NCI-H69 (cell line): ENCODE data around the gene TNFAIP8.
"Not testable (repeated sequence)": the region's sequence is repeated elsewhere in the genome, so short reads cannot be mapped to it uniquely, and the experiment has no call there.

ENCODE experiments used
- DNase-seq: peaks from one replicate; lab custom pipeline; 2025; lab: John Stamatoyannopoulos, UW

TNFAIP8 gene

DNA sequence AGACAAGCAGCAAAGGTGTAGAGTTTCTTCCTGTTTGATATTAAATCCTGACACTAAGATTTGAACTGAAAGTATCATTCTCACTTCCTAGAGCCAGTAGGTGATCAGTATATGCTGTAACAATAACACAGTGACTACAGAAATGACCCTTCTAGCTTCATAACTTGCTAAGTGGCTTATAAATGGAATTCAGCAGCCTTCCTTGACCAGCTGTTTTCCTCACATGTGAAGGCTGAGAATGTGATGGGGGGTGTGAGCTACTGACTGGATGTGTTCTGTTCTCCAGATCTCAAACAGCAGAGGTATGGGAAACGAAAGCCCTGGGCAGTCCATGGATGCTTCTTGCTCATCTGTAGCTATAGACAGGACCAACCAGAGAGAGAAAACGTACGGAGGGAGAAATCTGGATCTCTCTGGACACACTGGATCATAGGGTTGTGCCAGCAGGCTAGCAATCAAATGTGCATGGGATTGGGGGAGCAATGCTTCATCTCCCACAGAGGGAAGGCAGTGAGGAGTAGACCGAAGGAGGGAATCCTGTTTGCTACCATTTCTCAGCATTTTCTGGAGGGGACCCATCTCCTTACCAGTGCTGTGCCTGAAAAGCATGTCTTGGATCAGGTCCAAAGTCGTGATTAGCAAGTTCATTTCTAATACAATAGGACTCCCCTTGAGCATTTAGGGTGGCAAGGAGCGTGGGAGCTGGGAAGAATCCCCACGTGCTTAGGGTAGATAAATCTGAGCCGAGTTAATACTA, 39.4 kb downstream of the TNFAIP8 start:
- DNase-seq, result no peak

DNA sequence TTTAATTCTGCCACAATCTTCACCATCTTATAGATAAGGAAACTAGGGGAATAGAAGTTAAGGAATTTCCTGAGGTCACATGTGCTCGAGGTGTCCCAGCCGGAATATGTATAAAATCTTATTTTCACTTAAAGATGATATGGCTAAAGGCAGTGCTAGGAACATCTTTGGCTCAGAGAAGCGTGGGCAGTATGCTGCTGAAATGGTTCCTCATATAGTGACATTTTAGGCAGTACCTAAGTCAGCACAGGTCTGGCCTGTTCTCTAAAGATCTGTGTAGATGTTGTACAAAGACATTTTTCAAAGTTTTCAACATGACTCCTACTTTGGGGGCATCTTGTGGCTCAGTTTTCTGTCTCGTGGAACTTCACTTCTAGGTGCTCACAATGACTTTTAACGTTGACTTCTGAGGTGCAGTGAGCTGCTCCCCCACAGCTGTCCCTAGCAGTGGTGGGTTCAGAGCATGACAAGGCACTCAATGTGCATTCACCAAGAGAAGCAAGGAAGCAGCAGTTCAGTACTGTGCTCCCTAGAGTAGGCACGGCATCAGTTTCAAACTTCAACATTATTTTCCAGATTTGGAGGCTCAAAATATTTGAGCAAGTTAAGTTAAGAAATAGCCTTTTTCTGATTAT, 40.3 kb downstream of the TNFAIP8 start:
- DNase-seq, result no peak

DNA sequence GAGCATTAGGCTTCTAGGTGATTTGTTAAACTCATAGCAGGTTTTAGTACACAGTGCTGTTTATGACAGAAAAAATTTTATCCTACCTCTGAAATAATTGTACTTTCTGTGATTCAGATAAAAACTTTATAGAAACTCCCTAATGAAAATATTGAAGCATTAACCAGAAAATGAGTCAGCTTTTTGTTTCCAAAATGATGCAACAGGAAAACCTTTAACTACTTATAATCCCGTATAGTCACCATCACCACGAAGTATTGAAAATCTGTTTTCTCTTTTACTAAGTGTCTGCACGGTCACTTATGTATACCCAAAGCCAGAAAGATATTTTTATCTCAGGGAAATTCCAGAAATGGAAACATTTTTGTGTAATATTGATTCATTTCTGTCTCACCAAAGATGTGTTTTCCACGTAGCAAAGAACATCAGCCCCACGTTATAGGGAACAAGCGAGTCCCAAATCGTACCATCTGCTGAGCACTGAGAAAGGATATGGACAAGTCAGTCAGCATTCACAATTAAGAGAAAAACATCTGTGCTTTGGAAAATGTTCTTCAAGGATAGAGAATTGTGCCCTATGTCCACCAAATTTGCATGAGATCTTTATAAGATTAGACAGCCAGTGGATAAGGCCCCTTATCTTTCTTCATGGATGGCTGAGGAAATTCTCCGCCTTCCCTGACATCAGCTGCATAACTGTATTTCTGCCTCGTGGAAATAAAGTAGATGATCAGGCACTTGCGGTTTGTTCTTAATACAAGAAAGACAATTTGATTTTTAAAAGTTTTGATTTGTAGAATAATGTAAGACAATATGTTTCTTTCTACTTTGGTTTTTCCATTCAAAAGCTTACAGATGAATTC, 41.9 kb downstream of the TNFAIP8 start:
- DNase-seq, result no peak

DNA sequence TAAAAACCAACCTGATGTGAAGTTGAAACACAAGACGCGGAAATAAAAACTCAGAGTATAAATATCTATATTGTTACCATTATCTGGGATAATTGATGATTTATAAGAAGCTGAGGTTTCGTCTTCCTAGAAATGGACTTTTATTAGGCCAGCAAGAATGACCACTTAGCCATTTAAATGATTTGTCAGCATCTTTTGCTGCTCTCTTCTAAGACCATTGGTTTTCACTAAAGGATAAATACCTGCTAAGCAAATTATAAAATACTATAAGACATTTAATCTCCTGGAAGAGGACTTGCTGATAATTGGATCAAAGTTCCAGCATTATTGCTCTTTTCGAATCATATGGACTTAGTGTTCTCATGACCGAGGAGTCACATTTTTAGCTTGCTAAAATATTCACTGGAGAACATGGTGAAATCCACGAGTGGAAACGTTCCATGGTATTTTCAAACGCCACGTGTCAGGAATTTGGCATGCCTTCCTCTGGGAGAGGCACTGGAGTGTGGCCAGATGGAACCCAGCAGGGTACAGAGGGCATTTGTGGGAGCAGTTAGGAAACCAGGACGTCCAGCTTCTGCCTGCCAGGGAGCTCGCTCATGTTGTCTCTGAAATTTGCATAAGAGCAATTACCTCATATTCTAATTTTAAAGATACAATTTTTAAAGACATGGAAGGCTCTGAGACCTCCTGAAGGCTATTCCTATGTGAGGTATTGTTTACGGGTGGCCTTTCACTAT, 43.1 kb downstream of the TNFAIP8 start:
- DNase-seq, result peak; percentile 74

DNA sequence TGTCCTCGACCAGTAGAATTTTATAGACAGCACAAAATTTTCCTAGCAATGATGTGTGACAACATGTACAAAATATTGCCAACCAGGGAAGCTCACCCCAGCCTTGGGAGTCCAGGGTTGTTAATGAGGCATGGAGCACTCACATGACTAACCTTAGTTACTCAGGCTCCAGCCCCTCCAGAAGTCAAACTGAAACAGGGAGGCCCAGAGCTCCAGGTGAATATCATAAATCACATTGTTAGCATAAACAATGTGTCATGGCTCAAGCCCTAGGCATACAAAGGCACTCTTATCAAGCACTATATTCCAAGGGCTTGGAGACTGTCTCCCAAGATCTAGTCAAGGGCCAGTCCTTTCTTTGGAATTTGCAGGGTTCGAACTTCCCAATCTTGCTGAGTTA, 44.4 kb downstream of the TNFAIP8 start:
- DNase-seq, result peak; percentile 93

DNA sequence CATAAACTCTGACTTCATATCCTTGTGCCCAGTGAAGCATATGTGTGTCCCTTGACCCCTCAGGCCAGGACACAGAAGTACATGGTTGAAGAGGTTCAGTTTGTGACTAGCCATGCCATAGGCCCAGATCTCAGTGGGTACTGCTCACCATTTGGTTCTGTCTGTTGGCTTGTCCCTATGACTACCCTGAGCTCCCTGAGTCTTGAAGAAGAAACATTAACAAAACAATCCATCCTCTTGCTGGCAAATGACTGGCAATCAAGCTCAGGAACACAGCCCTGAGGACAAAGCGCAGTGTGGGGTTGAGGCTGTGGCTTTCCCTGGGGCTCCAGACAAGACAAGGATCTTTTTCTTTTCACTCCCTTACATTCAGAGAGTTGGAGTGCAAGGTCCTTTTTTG, 46.3 kb downstream of the TNFAIP8 start:
- DNase-seq, result no peak

DNA sequence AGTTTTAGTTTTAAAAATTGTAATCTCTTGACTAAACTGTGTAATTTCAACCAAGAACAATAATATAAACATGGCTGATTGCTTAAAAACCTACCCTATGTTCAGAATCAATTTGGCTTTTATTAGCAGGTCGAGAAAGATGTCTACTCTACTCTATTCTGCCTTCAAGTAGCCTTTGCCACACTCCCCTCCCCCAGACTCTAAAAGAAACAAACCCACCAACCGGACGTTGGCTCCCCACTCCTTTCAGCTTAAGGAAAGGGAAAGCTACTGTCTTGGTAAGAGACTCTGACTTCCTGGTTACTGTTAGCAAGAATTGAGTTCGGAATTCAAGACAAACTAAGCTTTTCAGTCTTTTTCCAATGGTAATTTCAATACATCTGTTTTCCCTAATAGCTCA, 46.7 kb downstream of the TNFAIP8 start:
- DNase-seq, result no peak

DNA sequence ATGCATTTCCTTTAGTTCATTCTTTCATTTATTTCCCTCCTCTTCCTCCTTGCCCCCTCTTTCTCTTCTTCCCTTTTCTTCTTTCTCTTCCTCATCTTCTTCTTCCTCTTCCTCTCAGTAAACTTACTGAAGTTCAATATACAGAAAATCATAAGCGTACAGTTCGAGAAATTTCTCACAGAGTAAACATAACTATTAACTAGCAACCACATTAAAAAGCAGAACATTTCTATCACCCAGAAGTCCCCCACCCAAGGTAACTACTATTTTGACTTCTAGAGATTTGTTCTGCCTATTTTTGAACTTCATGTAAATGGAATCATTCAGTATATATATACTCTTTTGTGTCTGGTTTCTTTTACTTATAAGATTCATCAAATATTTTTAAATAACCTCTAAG, 48.2 kb downstream of the TNFAIP8 start:
- no peak for DNase-seq

DNA sequence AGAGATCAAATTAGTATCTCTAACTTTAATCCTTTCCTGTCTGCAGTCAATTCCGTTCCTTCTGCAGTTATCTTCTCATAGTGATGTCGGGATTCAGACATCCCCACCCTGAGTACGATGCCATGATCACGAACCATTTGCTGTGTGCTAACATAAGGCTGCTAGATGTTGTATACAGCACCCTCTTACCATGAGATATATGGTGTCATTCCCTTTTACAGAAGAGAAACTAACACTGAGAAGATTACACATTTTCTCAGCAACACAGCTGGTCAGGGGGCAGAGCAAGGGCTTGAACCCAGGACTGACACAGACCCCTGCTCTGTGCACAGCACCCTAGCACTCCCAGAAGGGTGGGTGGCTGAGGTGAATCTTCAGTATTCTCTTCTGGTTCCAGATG, 49.6 kb downstream of the TNFAIP8 start:
- DNase-seq, result no peak

DNA sequence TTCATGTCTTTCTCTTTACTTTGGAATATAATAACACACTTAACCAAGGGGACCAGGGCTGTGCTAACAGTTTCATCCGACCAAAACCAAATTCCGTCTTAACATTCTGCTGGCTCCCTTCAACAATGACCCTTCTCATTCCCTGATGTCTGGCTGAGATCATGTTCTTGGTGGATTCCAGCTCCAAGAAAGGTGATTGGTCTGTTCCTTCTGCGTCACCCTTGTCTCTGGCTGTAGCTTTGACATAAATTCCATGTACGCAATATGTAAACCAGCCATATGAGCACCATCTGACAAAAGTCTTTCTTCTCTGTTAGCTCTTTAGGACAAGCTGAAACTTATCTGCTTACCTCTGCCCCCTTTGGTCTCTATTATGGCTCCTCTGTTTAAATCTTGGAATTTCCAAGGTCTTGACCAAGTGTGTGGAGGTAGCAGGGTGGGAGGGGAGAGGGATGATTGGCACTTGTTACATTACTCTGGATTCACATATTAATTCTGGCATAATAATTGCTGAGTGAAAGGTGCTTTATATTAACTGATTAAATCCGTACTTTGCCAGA, 50.8 kb downstream of the TNFAIP8 start:
- DNase-seq, result no peak

DNA sequence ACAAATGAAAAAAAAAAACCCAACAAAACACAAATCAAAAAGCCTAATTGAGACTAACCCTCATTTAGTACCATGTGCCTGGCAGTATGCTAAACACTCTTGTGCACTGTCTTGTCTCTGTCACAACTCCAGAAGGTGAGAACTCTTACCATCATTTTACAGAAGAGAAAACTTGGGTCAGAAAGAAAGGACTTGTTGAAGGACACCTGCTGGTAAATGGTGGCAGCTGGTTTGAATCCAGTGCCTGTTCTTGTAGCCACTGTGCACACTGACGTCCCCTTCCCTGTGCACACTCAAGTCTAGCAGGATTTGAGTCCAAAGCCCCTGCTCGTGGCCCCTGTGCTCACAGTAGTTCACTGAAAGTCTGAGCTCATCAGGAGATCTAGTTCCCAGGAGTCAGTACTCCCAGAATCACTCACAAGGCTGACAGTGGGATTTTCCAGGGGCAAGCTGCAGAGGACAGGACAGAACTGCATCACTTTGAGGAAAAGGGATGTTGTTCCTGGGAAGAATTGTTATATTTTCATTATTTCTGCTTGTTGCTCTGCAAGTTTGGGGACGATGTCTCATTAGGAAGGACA, 53.5 kb downstream of the TNFAIP8 start:
- DNase-seq, result no peak

DNA sequence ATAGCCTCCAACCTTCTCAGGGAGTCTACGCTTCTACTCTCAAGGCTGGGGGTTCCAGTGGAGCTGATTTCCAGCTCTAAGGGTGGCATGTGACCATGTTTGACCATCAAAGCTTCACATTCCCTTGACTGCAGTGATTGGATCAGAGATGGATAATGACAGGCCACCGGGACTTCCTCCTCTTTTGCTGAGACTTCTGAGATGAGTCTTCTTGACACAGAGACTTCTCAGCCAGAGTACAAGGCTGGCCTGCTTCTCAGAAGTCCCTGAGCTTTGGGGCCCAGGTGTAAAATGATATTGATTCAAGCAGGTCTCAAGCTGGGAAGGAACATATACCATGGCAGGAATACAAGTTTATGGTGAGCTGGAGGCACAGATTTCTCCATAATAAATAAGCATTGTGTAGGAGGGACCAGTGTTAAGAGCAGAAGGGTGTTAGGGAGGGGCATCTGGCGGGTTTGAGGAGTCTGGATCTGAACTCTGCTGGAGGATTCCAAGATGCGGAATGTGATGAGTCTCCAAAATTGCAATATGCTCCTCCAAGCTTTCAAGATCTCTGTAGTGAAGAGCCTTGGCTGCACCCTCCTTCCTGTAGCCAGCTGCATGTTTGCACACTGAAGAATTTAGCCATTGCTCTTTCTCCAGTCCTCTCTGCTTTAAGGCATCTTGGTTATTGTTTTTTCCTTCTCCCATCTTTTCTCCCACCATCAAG, 54.8 kb downstream of the TNFAIP8 start:
- DNase-seq, result peak; percentile 34

DNA sequence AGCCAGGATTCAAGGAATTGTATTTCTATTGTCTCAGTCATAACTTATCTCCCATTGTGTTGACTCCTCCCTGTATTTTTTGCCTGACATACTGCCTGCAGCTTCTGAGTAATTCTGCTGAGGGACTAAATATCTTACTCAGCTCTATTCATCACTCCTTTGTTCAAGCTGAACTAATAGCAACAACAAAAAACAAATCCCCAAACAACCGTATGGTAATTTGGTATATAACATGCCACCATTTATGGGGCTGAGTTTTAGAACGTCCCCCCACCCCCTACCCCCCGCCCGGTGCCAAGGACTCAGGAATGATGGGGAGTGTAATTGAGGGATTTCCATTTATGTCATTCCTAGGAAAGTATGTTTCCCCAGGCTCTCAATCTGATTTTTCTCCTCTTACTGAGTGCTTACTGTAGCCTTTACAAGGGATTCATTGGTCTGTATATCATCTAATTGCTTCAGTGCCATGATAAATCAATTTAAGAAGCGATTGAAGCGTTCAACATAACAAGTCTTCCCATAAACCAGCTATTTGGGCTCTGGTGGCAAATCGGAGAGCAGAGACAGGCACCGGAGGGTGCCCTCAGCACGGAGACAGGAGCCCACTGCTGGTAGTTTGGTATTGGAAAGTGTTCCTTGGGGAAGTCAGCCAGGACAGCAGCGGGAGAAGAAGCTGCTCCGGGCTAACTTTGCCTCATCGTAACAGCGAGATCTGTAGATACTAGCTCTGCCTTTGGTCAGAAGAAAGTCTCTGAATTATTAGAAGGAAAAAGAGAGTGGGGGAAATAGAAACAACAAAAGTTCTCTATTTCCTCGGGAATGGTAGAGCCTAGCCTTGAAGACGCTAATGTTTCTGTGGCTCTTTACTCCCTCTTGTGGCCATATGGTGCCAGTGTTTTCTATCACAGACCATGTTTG, 55.8 kb downstream of the TNFAIP8 start:
- peak; percentile 89 for DNase-seq

DNA sequence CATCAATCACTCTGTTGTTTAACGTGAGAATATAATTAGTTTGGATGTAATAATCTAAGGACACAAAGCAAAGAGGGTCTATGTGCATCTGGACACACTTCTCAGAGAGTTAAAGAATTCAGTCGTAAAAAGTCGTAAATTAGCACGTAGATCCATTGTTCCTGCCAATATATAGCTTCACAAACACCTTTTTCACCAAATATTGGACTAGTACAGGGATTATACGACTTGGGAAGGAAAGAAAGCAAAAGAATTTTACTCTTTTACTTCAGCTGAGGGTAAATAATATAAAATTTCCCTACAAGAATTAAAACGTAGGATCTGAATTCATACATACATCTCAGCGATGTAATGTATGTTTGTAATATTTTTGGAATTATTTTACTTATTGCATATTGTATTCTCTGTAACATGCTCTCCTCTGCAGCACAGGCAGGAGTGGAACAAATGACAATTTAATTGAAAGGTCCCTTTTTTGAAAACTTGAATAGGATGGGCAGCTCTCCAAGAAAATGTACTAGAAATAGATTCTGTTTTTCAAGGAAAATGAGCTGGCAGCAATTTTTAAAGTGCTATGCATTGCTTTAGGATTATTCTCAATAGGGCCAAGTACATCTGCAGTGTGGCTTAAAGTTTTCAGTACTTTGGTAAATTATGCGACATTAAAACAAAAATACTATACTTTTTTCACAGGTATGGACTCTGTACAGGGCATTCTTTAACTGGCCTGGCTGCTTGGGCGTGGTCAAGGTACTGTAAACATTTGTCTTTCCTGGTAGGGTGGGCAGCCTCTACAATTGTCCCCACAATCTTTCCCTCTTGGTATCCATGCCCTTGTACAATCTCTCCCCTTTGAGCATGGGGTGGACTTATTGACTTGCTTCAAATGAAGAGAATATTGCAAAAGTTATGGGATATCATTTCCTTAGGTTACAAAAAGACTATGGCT, 56.7 kb downstream of the TNFAIP8 start:
- no peak for DNase-seq

DNA sequence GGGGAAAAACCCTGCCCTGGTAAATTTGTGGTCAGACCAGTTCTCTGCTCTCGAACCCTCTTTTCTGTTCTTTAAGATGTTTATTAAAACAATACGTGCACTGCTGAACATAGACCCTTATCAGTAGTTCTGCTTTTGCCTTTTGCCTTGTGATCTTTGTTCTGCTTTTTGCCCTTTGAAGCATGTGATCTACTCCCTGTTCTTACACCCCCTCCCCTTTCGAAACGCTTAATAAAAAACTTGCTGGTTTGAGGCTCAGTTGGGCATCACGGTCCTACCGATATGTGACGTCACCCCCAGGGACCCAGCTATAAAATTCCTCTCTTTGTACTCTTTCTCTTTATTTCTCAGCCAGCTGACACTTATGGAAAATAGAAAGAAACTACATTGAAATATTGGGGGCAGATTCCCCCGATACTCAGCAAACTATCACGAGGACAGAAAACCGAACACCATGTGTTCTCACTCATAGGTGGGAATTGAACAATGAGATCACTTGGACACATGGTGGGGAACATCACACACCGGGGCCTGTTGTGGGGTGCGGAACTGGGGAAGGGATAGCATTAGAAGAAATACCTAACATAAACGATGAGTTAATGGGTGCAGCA, 58.4 kb downstream of the TNFAIP8 start:
- not testable (repeated sequence) for DNase-seq

DNA sequence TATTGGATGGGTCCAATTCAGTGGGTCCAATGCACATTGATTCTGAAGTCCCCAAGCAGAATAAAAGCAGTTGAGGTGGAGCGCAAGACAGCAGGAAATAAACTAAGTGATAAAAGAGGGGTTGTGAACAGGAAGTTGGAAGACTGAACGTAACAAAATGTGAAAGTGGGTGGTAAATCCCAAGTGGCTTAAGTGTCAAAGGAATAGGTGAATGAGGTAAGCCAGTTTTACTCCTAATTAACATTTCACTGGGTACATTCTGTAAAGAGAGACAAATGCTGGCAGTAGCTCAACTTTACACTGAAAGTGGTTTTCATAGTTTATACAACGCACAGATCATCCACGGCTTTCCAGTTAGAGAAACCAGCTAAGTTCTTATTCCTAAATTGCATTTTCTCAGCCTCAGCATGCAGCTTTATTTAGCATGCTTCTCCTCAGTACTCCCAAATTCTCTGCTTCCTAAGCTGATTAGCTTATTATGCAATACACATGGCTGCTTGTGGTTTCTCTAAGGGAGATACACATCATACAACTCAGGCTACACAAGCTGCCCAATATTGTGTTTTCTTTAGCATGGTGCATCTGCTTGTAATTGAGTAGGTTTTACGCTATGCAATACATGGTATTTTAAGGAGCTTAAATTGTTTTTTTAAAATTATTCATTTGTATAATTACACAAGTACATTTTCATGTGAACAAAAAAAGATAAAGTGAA, 62.2 kb downstream of the TNFAIP8 start:
- peak; percentile 46 for DNase-seq

DNA sequence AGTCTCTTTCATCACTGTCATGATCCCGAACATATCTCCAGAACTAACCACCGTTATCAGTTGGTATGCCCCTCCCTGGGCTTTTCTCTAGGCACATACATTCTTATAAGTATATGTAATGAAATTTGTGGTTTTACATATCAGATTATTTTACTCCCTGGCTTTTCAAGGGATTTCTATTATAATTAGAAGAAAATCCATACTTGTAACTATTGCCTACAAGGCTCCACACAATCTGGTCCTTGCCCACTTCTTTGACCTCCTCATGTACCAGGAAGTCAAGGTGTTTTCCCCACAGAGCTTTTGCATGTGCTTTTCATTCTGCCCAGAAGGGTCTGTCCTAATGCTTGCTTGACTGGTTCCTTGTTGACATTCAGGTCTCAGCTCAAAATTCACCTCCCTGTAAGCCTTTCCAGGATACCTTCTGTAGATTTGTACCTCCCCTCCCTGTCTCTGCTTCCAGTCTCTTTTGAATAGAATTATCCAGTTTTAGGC, 62.8 kb downstream of the TNFAIP8 start:
- DNase-seq, result peak; percentile 24
